Duodenal mucosa (tissue), 2 donors: ENCODE measurements around the gene CHN1.

ENCODE experiments used
- H3K27ac ChIP-seq: one replicate; pipeline ENCODE4 v1.7.0; 2013; ENCODE audit warnings: low read depth, low read length
- H3K27me3 ChIP-seq, 2 donors: one replicate each; pipeline ENCODE4 v1.7.0; 2013; ENCODE audit warnings: low read length in 2 of 2, control low read depth in 1 of 2; ENCODE audit not compliant: insufficient read depth in 2 of 2, control insufficient read depth in 1 of 2
- H3K36me3 ChIP-seq, 2 donors: one replicate each; pipeline ENCODE4 v1.7.0; 2013; ENCODE audit warnings: low read length in 2 of 2, control low read depth in 1 of 2; ENCODE audit not compliant: insufficient read depth in 2 of 2, control insufficient read depth in 1 of 2
- H3K4me1 ChIP-seq, 2 donors: one replicate each; pipeline ENCODE4 v1.7.0; 2013; ENCODE audit warnings: low read length in 2 of 2, control low read depth in 1 of 2; ENCODE audit not compliant: insufficient read depth in 2 of 2, control insufficient read depth in 1 of 2
- H3K4me3 ChIP-seq, 2 donors: one replicate each; pipeline ENCODE4 v1.7.0; 2013; ENCODE audit warnings: low read length in 2 of 2, low read depth in 1 of 2
- H3K9ac ChIP-seq, 2 donors: one replicate each; pipeline ENCODE4 v1.7.0; 2013; ENCODE audit warnings: low read length in 2 of 2, low read depth in 1 of 2
- H3K9me3 ChIP-seq, 2 donors: one replicate each; pipeline ENCODE4 v1.7.0; 2013; ENCODE audit warnings: low read length in 2 of 2, control low read depth in 1 of 2; ENCODE audit not compliant: control insufficient read depth in 1 of 2

Gene CHN1

DNA sequence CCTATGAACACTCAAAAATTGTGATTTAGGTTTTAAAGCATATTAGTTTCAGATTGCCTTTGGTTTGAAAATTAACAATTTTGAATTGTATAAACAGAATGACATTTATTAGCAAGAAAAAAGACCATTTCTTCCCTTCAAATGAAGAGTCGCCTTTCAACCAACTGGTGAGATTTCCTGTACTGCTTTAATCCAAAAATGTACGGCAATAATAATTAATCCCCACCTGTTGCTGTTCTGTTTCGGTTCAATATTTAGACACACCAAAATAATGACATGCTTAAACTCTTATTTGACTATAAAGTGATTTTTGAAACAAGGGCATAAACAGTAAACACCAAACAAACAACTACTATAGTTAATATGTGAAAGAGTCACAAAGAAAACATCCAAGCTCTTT lies 39.6 kb downstream of the CHN1 start:
- no peaks in the 10 kb centered on the region for H3K27me3 ChIP-seq
- no peak overlapping the region for H3K4me3 ChIP-seq
- no peaks in the 10 kb centered on the region for H3K36me3 ChIP-seq
- no peaks in the 10 kb centered on the region for H3K9me3 ChIP-seq
- no peak overlapping the region for H3K9ac ChIP-seq
- H3K27ac ChIP-seq, result no peak overlapping the region
- H3K4me1 ChIP-seq, result no peaks in the 10 kb centered on the region

- Histone ChIP-seq H3K9ac (no peak overlapping the region), H3K27me3 (no peaks in the 10 kb centered on the region), H3K4me1 (no peaks in the 10 kb centered on the region), H3K27ac (no peak overlapping the region), H3K4me3 (no peak overlapping the region), H3K36me3 (no peaks in the 10 kb centered on the region), H3K9me3 (no peaks in the 10 kb centered on the region)
These were observed 40.8 kb downstream of the CHN1 start for GRCh38 chr2:174964404-174964803.

DNA sequence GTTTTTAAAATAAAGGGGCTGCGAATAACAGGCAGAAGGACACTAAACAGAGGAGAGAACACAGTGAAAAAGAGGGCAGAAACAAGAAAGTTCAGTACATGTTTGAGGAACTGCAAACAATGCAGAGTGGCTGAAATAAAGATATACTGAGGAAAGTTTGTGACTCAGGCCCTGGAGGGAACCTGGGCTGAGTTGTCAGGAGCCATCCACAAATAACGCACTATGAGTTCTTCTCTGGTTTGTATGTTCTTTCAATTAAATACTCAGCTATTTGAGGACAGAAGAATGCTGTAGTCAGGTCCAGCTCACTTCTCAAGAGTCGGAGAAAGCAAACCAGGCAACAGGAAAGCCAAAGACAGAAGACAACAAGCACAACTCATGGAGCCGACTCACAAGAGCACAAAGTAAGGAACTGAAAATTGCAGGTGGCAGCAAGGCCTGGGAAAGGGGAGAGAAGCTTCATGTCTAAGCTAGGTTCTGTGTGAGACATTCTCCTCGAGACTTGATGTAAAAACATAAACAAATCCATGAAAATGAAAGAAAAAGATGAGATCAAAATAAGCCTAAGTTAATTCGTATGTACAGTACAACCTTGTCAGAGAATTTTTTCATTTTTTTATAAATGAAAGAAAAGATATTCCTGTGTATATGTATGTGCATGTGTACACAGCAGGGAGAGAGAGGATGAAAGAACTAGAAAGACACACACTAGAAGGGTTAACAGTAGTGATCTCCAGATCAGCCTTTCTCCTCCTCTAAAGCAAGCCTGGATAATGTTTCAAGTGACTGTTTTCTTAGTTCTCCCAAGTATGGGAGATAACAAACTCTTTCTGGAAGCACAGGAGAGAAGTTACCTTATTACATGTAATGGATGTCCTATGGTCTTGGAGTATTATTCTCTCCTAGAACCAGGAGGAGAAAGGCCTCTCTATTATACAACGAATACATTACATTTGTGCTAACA lies 41.5 kb downstream of the CHN1 start:
- Histone ChIP-seq H3K27me3 (no peaks in the 10 kb centered on the region), H3K27ac (no peak overlapping the region), H3K9ac (no peak overlapping the region), H3K4me1 (no peaks in the 10 kb centered on the region), H3K4me3 (no peak overlapping the region), H3K36me3 (no peaks in the 10 kb centered on the region), H3K9me3 (no peaks in the 10 kb centered on the region)

DNA sequence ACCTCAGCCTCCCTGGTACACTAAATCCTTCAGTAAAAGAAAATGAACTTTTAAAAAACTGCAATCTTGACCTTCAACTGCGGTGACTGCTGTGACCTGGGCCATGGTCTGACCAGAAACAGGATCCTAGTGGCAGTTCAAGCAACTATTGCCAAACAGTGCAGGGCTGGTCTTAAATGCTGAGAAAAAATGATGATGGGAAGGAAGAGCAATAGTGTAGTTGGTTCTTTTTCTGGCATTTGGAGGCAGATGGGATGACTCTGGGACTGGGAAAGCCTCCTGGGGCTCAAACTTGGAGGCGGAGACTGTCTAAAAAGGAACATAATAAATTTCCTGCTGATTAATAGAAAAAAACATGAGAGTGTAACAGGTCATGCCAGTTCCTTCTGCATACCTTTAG lies 45.4 kb downstream of the CHN1 start:
- Histone ChIP-seq H3K9ac (no peak overlapping the region), H3K27me3 (no peaks in the 10 kb centered on the region), H3K4me1 (no peaks in the 10 kb centered on the region), H3K4me3 (no peak overlapping the region), H3K27ac (no peak overlapping the region), H3K36me3 (no peaks in the 10 kb centered on the region), H3K9me3 (no peaks in the 10 kb centered on the region)

- no peaks in the 10 kb centered on the region for H3K36me3 ChIP-seq
- H3K9me3 ChIP-seq, result no peaks in the 10 kb centered on the region
- H3K27me3 ChIP-seq, result no peaks in the 10 kb centered on the region
- H3K27ac ChIP-seq, result no peak overlapping the region
- H3K9ac ChIP-seq, result no peak overlapping the region
- no peaks in the 10 kb centered on the region for H3K4me1 ChIP-seq
- H3K4me3 ChIP-seq, result no peak overlapping the region
These were observed 48.1 kb downstream of the CHN1 start for GRCh38 chr2:174957050-174957449.

DNA sequence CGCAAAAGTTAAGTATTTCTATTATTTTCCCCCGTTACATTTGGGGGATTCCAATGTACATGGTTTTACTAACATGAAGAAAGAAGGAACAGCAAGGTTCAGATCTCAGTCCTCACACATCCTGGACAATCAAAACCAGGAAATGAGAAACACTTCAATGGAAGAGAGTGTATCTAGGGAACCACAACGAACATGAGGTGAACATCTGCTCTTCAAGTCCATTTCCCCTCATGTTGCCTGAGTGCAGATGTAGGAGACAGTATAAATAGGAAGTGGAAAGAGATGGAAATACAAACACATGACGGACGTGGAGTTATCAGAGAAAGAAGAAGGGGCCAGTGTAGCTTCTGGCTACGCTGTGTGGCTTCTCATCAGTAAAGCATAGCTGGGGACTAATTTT lies 52.6 kb downstream of the CHN1 start:
- H3K36me3 ChIP-seq, result no peaks in the 10 kb centered on the region
- H3K4me3 ChIP-seq, result no peak overlapping the region
- H3K9ac ChIP-seq, result no peak overlapping the region
- no peak overlapping the region for H3K27ac ChIP-seq
- H3K9me3 ChIP-seq, result no peaks in the 10 kb centered on the region
- H3K27me3 ChIP-seq, result no peaks in the 10 kb centered on the region
- H3K4me1 ChIP-seq, result no peaks in the 10 kb centered on the region

- Histone ChIP-seq H3K27me3 (no peaks in the 10 kb centered on the region), H3K36me3 (no peaks in the 10 kb centered on the region), H3K27ac (no peak overlapping the region), H3K9me3 (no peaks in the 10 kb centered on the region), H3K9ac (no peak overlapping the region), H3K4me1 (no peaks in the 10 kb centered on the region), H3K4me3 (no peak overlapping the region)
These were observed 53.4 kb downstream of the CHN1 start for GRCh38 chr2:174951745-174952144.

GRCh38 chr2:174949988-174950687 lies 55.0 kb downstream of the CHN1 start:
- Histone ChIP-seq H3K4me3 (no peak overlapping the region), H3K4me1 (no peaks in the 10 kb centered on the region), H3K36me3 (no peaks in the 10 kb centered on the region), H3K9me3 (no peaks in the 10 kb centered on the region), H3K27ac (no peak overlapping the region), H3K27me3 (no peaks in the 10 kb centered on the region), H3K9ac (no peak overlapping the region)

- Histone ChIP-seq H3K27ac (no peak overlapping the region), H3K9ac (no peak overlapping the region), H3K9me3 (no peaks in the 10 kb centered on the region), H3K27me3 (no peaks in the 10 kb centered on the region), H3K4me1 (no peaks in the 10 kb centered on the region), H3K4me3 (no peak overlapping the region), H3K36me3 (no peaks in the 10 kb centered on the region)
These were observed 59.5 kb downstream of the CHN1 start for GRCh38 chr2:174945601-174946260.

GRCh38 chr2:174939046-174939445 lies 66.1 kb downstream of the CHN1 start:
- no peaks in the 10 kb centered on the region for H3K27me3 ChIP-seq
- no peaks in the 10 kb centered on the region for H3K9me3 ChIP-seq
- no peaks in the 10 kb centered on the region for H3K36me3 ChIP-seq
- no peak overlapping the region for H3K9ac ChIP-seq
- no peak overlapping the region for H3K27ac ChIP-seq
- no peak overlapping the region for H3K4me3 ChIP-seq
- H3K4me1 ChIP-seq, result no peaks in the 10 kb centered on the region
